GM19193 (cell line): Measurements from ENCODE around the gene RASA3.

Experiments used
- POLR2A ChIP-seq: IDR thresholded peaks from 4 replicates; pipeline ENCODE4 v1.6.1; 2011; ENCODE audit not compliant: insufficient read depth, insufficient read length; ENCODE audit errors: extremely low read depth

Gene RASA3

GRCh38 chr13:114041493-114041892, 90.9 kb downstream of the RASA3 start:
- TF ChIP-seq POLR2A = no peak

- TF ChIP-seq POLR2A = no peak
Observed at GRCh38 chr13:114039471-114040141, 92.8 kb downstream of the RASA3 start.

- no peak for TF ChIP-seq POLR2A
Observed at GRCh38 chr13:114038900-114039299, 93.5 kb downstream of the RASA3 start.

- TF ChIP-seq POLR2A = no peak
Observed at GRCh38 chr13:114038211-114038613, 94.2 kb downstream of the RASA3 start.

- no peak for TF ChIP-seq POLR2A
Observed at GRCh38 chr13:114037674-114038073, 94.7 kb downstream of the RASA3 start.

GRCh38 chr13:114035583-114036531, 96.6 kb downstream of the RASA3 start:
- TF ChIP-seq POLR2A = no peak

- no peak for TF ChIP-seq POLR2A
Observed at GRCh38 chr13:114035186-114035582, 97.2 kb downstream of the RASA3 start.

GRCh38 chr13:114034481-114034891, 97.9 kb downstream of the RASA3 start:
- TF ChIP-seq POLR2A = no peak

- TF ChIP-seq POLR2A = no peak
Observed at GRCh38 chr13:114033541-114034315, 98.7 kb downstream of the RASA3 start.

GRCh38 chr13:114032126-114032799, 100.2 kb downstream of the RASA3 start:
- no peak for TF ChIP-seq POLR2A

- no peak for TF ChIP-seq POLR2A
Observed at GRCh38 chr13:114031631-114032030, 100.8 kb downstream of the RASA3 start.

GRCh38 chr13:114030666-114031610, 101.5 kb downstream of the RASA3 start:
- TF ChIP-seq POLR2A = no peak

GRCh38 chr13:114029866-114030625, 102.4 kb downstream of the RASA3 start:
- TF ChIP-seq POLR2A = no peak
